Mucosa of gallbladder (tissue), 1 donor: ENCODE data around the gene PTX4. TPM values are rescaled to one million over a fixed set of nuclear protein-coding genes. Genes with fewer than 3 reads are reported as not detected.

Source experiments
- DNase-seq: peaks from one replicate; pipeline ENCODE4 v3.0.0-alpha.2; 2020; ENCODE audit warnings: low spot score
- total RNA-seq: library from RNA; stranded (reverse); gene quantifications from one replicate; pipeline ENCODE4 v1.2.1, GENCODE V29; 2021
- donor health status: DM: no; HTN: no; CAD: no.

The PTX4 gene
- total RNA-seq, 1 donor from 2014 or later = 0.14 TPM

DNA sequence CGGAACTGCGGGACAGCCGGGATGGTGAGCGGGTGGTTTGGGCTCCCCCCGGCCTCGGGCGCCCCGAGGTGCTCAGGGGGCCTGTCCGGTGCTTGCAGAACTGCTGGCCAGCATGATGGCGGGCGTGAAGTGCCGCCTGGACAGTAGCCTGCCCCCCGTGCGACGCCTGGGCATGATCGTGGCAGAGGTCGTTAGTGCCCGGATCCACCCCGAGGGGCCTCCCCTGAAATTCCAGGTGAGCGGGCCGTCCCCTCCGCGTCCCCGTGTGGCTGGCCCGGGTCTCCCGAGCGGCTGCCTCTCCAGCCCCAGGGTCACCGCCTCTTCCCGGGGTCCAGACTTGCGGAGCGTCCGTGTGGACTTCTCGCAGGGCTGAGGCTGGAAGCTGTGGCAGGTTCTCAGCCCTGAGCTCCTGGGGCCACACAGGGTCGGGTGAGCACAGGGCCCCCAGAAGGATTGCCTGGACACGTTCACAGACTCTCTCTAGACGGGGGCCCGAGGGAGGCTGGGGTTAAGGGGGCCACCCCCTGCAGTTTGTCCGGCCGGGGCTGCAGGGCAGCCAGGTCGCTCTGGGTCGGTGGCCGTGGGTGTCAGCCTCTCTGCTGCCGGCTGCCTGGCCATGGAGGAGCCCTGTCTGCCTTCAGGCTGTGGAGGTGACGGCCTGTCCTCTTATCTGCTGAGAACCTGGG is 11.9 kb upstream of the PTX4 start:
- no peak for DNase-seq

DNA sequence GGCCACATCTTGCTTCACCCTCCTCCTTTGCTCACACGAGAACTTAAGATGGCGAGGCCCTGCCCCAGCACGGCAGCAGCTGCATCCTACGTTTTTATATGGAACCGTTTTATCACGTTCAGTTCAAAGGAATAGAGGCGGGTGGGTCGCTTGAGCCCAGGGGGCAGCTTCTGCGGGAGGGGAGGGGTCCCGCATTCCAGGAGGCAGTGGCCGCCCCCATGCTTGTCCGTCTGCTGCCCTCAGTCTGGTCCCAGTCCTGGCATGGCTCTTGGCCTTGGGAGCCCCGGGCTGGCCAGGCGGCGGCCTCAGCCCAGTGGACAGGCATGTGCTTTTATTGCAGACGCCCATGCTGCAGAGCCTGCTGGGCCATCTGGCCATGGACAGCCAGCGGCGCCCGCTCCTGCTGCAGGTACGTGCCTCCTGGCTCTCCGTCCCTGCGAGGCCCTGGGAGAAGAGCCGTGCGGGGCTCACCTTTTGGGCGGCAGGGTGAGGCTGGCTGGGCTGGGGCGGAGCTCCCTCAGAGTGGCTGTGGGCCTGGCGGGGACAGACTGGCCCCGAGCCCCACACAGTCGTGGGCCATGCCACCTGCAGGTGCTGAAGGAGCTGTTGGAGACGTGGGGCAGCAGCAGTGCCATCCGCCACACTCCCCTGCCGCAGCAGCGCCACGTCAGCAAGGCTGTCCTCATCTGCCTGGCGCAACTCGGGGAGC is 11.2 kb upstream of the PTX4 start:
- DNase-seq = no peak

DNA sequence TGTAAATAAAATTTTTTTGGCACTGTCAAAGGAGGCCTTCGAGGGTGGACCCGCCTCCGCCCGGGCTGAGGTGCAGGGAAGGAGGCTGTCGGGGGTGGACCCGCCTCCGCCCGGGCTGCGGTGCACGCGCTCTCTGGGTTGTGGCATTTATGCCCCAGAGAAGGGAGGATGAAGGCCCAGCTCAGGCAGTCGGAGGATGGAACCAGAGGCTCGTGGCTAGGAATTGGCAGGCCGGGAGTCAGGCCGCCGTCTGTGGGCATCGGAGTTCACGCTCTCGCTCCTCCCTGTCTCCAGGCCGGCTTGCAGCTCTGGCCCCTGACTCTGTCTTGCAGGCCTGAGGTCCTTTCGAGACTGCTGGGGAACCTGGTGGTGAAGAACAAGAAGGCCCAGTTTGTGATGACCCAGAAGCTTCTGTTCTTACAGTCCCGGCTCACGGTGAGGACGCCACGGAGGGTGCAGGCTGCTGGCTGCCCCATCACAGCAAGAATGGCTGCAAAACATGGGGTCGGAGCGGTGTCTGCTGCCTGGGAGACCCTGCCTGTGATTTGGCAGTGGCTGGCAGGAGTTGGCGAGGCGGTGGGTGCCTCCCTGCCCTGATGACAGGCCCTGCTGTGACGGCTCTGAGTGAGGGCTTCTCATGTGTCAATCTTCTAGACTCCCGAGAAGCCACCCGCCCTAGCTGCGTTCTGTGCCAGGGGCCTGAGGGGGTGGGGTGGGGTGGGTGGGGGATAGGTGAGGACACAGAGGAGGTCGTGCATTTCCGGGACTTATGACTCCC is 10.3 kb upstream of the PTX4 start:
- no peak for DNase-seq

GRCh38 chr16:1497014-1497598 is 8.4 kb upstream of the PTX4 start:
- DNase-seq = no peak

- DNase-seq = no peak
Observed at GRCh38 chr16:1496464-1496863, 7.7 kb upstream of the PTX4 start.

- no peak for DNase-seq
Observed at GRCh38 chr16:1495889-1496262, 7.1 kb upstream of the PTX4 start.

- DNase-seq = no peak
Observed at GRCh38 chr16:1495211-1495888, 6.6 kb upstream of the PTX4 start.

DNA sequence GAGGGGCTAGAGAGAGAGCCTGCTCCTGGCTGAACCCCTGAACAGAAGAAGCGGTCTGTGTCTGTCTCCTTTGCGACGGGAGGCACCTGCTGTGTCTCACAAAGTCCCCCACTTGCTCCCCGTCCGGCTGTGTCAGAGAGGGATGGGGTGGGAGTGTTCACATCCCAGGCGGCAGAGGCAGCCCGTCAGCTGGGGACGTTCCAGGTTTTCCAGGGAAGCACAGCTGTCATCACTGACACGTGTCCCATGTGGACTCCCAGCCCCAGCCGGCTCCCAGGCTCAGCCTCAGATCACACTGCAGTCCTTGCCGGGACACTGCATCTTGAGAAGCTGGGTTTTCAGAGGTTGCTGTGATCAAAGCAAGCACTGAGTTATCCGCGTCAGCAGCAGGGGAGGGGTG is 6.0 kb upstream of the PTX4 start:
- no peak for DNase-seq

GRCh38 chr16:1494129-1494640 is 5.4 kb upstream of the PTX4 start:
- DNase-seq = no peak

- DNase-seq = no peak
Observed at GRCh38 chr16:1493746-1494094, 5.0 kb upstream of the PTX4 start.

DNA sequence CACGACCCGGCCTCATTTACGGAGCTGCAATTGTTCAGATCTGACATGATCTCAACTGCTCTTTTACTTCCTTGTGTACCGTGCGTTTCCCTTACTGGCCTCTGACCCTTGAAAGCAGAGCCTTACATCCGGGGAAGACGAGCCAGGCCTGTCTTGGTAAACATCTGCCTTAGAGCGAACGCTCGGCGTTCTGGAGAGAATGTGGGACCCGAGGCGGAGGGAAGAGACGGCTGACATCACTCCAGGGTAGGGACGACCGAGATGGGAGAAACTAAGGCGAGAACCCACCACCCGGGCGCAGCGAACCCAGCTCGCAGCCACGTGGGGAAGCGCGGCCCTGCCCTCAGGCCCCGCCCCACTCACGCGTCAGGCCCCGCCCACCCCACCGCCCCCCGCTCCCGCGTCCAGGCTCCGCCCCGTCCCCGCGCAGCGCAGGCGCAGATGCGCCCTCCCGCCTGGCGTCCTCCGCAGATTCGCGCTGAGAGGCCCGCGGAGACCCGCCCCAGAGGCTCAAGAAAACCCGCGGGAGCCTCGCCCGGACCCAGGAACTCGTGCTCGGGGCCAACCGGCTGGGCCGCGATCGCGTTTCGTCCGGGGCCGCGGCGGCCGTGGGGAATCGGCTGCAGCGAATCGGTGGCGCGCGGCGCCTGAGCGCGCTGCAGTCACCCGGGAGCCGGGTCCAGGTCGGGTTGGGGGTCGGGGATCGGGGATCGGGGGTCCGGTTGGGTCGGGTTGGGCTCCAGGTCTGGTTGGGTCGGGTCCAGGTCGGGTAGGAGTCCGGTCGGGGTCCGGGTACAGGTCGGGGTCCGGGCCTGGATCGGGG is 4.4 kb upstream of the PTX4 start, which contains the start of gene TELO2:
TELO2 (plus strand) TSS at position 438 of the 823 bp plus-strand sequence. CDS start 922 bp downstream, outside the sequence.
- peak; percentile 75 for DNase-seq

GRCh38 chr16:1492082-1492922 is 3.6 kb upstream of the PTX4 start:
- DNase-seq = no peak

- no peak for DNase-seq
Observed at GRCh38 chr16:1491327-1491726, 2.6 kb upstream of the PTX4 start.

DNA sequence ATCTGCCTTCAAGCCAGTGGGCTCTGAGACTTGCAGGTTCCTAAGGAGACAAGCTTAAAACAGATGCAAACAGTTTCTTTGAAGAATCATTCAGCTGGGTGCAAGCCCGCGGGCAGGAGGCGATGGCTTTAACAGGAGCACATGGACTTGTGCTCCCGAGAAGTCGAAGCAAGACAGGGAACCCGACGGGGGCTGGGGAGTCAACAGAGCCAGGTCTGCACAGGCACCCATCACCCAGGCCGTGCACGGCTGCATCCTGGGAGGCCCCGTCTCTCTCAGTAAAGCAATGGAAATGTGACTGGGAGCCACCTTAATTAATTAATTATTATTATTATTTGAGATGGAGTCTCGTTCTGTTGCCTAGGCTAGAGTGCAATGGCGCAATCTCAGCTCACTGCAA is 333 bp upstream of the PTX4 start:
- DNase-seq = no peak

- no peak for DNase-seq
Observed at GRCh38 chr16:1488054-1488601, 616 bp downstream of the PTX4 start.

- DNase-seq = no peak
Observed at GRCh38 chr16:1487395-1488053, 1.2 kb downstream of the PTX4 start.

- no peak for DNase-seq
Observed at GRCh38 chr16:1486551-1487390, 2.0 kb downstream of the PTX4 start.
